HepG2 (cell line): Measurements from ENCODE around the gene DSTYK.

ENCODE experiments used
- FOSL2 ChIP-seq: sonication (generic); formaldehyde crosslinking; IDR thresholded peaks from 2 replicates; pipeline ENCODE4 v1.4.0; 2020; ENCODE audit warnings: missing genetic modification reagents
- KDM6A ChIP-seq: IDR thresholded peaks from 2 replicates; pipeline ENCODE4 v1.6.1; 2016; ENCODE audit warnings: low read depth
- SAFB2 ChIP-seq: sonication (generic); formaldehyde crosslinking; IDR thresholded peaks from 2 replicates; pipeline ENCODE4 v1.5.1; 2020; ENCODE audit warnings: missing genetic modification reagents, low read depth, mild to moderate bottlenecking, borderline replicate concordance
- SETDB1 ChIP-seq: sonication (generic); formaldehyde crosslinking; IDR thresholded peaks from 2 replicates; pipeline ENCODE4 v1.5.1; 2020; ENCODE audit warnings: missing genetic modification reagents, mild to moderate bottlenecking, borderline replicate concordance
- TAF15 ChIP-seq: fragments of 200-400 bp; formaldehyde crosslinking; IDR thresholded peaks from one replicate; pipeline ENCODE4 v1.6.1; 2018; ENCODE audit warnings: mild to moderate bottlenecking, low read depth, low read length; ENCODE audit not compliant: poor library complexity, severe bottlenecking
- ZBTB8A ChIP-seq: sonication (generic); formaldehyde crosslinking; IDR thresholded peaks from 2 replicates; pipeline ENCODE4 v1.4.0; 2020; ENCODE audit warnings: mild to moderate bottlenecking, low read depth, missing genetic modification reagents, borderline replicate concordance
- TF ChIP-seq, protein P1 (sequence below): IDR thresholded peaks from 2 replicates; pipeline ENCODE4 v1.6.1; 2012; ENCODE audit warnings: inconsistent platforms
- TF ChIP-seq, protein P2 (sequence below), 2 experiments: sonication (generic) in 1 of 2; formaldehyde crosslinking in 1 of 2; IDR thresholded peaks; 2 replicates each; pipeline versions ENCODE4 v1.5.1 to v1.6.1; 2011 to 2020; ENCODE audit warnings: borderline replicate concordance in 1 of 2, low read depth in 1 of 2, low read length in 1 of 2, mild to moderate bottlenecking in 1 of 2, missing genetic modification reagents in 1 of 2, moderate library complexity in 1 of 2
- TF ChIP-seq, protein P3 (sequence below): sonication (generic); formaldehyde crosslinking; IDR thresholded peaks from 2 replicates; pipeline ENCODE4 v1.9.0; 2021; ENCODE audit warnings: missing genetic modification reagents, borderline replicate concordance
- TF ChIP-seq, protein P4 (sequence below): sonication (generic); formaldehyde crosslinking; IDR thresholded peaks from 2 replicates; pipeline ENCODE4 v1.4.0; 2020; ENCODE audit warnings: mild to moderate bottlenecking, low read depth, missing genetic modification reagents

DNA sequence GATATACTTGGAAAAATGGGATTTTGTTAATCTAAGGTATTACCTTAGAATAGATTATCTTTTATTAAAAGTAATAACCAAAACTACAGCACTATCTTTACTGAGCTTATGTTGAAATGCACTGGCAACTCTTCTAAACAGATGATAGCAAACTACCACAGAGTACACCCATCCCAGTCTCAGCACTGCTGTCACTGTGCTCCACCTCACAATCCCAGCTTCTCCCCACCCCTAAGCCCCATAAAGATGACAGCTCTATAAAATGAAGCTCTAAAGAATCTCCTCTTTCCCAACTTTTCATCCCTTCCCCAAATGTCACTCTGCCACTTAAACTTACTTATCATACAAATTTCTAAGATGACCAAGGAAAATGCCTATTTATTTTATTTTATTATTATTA, 6.4 kb downstream of the DSTYK start:
- TF ChIP-seq TAF15 (no peak), KDM6A (CRISPR knock-in tag) (no peak), FOSL2 (CRISPR knock-in tag) (no peak), SETDB1 (no peak), ZBTB8A (no peak), SAFB2 (CRISPR knock-in tag) (no peak)
- TF ChIP-seq, protein P1, sequence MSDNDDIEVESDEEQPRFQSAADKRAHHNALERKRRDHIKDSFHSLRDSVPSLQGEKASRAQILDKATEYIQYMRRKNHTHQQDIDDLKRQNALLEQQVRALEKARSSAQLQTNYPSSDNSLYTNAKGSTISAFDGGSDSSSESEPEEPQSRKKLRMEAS = no peak
- TF ChIP-seq, protein P2, sequence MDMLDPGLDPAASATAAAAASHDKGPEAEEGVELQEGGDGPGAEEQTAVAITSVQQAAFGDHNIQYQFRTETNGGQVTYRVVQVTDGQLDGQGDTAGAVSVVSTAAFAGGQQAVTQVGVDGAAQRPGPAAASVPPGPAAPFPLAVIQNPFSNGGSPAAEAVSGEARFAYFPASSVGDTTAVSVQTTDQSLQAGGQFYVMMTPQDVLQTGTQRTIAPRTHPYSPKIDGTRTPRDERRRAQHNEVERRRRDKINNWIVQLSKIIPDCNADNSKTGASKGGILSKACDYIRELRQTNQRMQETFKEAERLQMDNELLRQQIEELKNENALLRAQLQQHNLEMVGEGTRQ (IDR thresholded peaks at IDR 0.05; ENCODE audit: low read depth, low read length) = no peak
- TF ChIP-seq, protein P2 (CRISPR knock-in tag; IDR thresholded peaks at IDR 0.05; ENCODE audit: borderline replicate concordance) = no peak
- TF ChIP-seq, protein P3, sequence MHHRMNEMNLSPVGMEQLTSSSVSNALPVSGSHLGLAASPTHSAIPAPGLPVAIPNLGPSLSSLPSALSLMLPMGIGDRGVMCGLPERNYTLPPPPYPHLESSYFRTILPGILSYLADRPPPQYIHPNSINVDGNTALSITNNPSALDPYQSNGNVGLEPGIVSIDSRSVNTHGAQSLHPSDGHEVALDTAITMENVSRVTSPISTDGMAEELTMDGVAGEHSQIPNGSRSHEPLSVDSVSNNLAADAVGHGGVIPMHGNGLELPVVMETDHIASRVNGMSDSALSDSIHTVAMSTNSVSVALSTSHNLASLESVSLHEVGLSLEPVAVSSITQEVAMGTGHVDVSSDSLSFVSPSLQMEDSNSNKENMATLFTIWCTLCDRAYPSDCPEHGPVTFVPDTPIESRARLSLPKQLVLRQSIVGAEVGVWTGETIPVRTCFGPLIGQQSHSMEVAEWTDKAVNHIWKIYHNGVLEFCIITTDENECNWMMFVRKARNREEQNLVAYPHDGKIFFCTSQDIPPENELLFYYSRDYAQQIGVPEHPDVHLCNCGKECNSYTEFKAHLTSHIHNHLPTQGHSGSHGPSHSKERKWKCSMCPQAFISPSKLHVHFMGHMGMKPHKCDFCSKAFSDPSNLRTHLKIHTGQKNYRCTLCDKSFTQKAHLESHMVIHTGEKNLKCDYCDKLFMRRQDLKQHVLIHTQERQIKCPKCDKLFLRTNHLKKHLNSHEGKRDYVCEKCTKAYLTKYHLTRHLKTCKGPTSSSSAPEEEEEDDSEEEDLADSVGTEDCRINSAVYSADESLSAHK (CRISPR knock-in tag) = no peak
- TF ChIP-seq, protein P4, sequence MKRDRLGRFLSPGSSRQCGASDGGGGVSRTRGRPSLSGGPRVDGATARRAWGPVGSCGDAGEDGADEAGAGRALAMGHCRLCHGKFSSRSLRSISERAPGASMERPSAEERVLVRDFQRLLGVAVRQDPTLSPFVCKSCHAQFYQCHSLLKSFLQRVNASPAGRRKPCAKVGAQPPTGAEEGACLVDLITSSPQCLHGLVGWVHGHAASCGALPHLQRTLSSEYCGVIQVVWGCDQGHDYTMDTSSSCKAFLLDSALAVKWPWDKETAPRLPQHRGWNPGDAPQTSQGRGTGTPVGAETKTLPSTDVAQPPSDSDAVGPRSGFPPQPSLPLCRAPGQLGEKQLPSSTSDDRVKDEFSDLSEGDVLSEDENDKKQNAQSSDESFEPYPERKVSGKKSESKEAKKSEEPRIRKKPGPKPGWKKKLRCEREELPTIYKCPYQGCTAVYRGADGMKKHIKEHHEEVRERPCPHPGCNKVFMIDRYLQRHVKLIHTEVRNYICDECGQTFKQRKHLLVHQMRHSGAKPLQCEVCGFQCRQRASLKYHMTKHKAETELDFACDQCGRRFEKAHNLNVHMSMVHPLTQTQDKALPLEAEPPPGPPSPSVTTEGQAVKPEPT = no peak
